KOPT-K1 (cell line): Measurements from ENCODE around the gene CSNK1G2.

Experiments
- H3K27ac ChIP-seq: fragments of 200-600 bp; sonication (generic); 2 replicates; pipeline ENCODE4 v1.5.1; 2016; ENCODE audit warnings: antibody characterized with exemption, mild to moderate bottlenecking, low read depth, low read length; ENCODE audit not compliant: poor library complexity, severe bottlenecking
- H3K36me3 ChIP-seq: fragments of 200-600 bp; sonication (generic); 2 replicates; pipeline ENCODE4 v1.5.1; 2017; ENCODE audit warnings: antibody characterized with exemption, mild to moderate bottlenecking, low read length, moderate library complexity; ENCODE audit not compliant: insufficient read depth
- H3K9me3 ChIP-seq: fragments of 200-600 bp; sonication (generic); 2 replicates; pipeline ENCODE4 v1.5.1; 2017; ENCODE audit warnings: antibody characterized with exemption, low read length, mild to moderate bottlenecking; ENCODE audit not compliant: insufficient read depth, poor library complexity, severe bottlenecking

CSNK1G2 gene

GRCh38 chr19:1941146-1942077 is at the start of gene CSNK1G2:
CSNK1G2 (plus strand) TSS chr19:1941172; CDS start chr19:1969773, 28,601 bp downstream.
- Histone ChIP-seq H3K36me3 (no peaks in the 10 kb centered on the region), H3K27ac (peak within 1 kb of the TSS; percentile 85), H3K9me3 (no peaks in the 10 kb centered on the region)

- Histone ChIP-seq H3K9me3 (no peaks in the 10 kb centered on the region), H3K27ac (no peak overlapping the region), H3K36me3 (no peaks in the 10 kb centered on the region)
Observed at GRCh38 chr19:1893791-1894190, 47.2 kb upstream of the CSNK1G2 start.

DNA sequence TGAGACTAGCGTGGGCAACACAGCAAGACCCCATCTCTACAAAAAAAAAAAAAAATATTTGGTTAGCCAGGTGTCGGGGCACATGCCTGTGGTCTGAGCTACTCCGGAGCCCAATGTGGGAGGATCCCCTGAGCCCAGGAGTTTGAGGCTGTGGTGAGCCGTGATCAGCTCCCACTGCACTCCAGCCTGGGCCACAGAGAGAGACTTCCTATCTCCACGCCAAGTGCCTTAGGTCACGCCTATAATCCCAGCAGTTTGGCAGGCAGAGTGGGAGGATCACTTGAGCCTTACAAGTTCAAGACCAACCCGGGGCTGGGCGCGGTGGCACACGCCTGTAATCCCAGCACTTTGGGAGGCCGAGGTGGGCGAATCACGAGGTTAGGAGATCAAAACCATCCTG is 44.5 kb upstream of the CSNK1G2 start:
- Histone ChIP-seq H3K27ac (no peak overlapping the region), H3K36me3 (no peaks in the 10 kb centered on the region), H3K9me3 (no peaks in the 10 kb centered on the region)

DNA sequence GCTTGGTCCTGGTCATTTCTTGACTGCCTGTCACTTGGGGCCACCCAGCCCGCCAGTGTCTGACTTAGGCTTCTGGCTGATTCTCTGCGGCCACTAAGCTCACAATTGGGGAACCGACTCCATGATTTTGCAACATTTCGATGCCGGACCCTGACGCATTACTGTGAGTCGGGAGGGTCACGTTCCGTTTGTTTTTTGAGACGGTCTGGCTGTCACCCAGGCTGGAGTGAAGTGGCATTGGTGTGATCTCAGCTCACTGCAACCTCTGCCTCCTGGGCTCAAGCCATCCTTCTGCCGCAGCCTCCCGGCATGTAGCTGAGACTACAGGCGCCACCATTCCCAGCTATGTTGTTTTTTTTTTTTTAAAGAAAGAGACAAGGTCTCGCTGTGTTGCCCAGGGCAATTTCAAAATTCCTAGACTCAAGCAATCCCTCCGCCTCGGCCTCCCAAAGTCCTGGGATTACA is 39.0 kb upstream of the CSNK1G2 start:
- Histone ChIP-seq H3K9me3 (no peaks in the 10 kb centered on the region), H3K36me3 (no peaks in the 10 kb centered on the region), H3K27ac (no peak overlapping the region)

GRCh38 chr19:1902923-1903322 is 38.0 kb upstream of the CSNK1G2 start:
- no peak overlapping the region for H3K27ac ChIP-seq
- no peaks in the 10 kb centered on the region for H3K9me3 ChIP-seq
- no peaks in the 10 kb centered on the region for H3K36me3 ChIP-seq

DNA sequence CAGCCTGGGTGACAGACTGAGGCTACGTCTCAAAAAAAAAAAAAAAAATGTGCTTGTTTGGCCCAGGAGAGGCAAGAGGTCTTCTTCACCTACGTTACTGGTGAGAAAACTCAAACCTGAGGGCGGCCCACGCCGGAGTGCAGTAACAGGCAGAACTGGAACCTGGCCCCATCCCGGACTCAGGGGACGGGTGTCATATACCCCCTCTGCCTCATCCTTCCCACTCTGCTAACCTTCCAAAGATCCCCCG is 36.2 kb upstream of the CSNK1G2 start:
- peak overlapping the region; percentile 66 for H3K27ac ChIP-seq
- no peaks in the 10 kb centered on the region for H3K9me3 ChIP-seq
- no peaks in the 10 kb centered on the region for H3K36me3 ChIP-seq

DNA sequence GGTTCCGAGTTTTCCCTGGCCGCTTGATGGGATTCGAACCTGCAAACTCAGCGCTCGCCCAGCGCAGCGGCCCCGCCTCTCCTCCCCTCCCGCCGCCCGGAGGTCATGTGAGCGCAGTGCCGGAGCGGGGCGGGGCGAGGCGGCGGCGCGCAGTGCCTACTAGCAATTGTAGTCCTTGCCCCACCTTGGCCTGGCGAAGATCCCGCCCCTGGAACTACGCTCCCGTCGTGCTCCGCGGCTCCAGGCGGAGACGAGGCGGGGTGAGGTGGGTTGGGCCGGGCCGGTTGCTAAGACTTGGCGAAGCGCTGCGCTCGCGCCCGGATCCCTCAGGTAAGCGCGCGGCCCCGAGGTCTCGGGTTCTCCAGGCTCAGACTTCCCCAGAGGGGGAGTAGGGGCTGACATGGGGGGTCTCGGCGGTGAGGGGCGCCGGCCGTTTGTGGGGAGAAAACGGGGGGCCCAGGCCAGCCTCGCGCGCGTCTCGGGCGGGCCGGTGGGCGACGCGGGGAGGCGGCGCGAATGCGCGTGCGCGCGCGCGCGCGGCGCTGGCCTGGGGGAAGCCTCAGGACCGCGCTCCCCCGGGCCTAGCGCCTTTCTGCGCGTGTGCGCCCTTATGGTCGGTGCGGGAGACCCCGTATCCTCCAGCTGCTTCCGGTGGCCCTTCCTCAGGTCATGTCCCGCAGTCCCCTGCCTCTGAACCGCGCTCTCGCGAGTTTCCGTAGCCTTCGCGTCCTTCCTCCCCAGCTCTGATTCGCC is 35.7 kb upstream of the CSNK1G2 start, which contains the start of the genes ADAT3 and SCAMP4:
ADAT3 (plus strand) TSS at position 290 of the 753 bp plus-strand sequence. CDS start 6,649 bp downstream, outside the sequence.
SCAMP4 (plus strand) TSS at position 290 of the 753 bp plus-strand sequence. CDS start 9,621 bp downstream, outside the sequence.
- H3K36me3 ChIP-seq = no peaks in the 10 kb centered on the region
- H3K27ac ChIP-seq = peak within 1 kb of the TSS; percentile 66

GRCh38 chr19:1905863-1906375 is 35.1 kb upstream of the CSNK1G2 start:
- Histone ChIP-seq H3K9me3 (no peaks in the 10 kb centered on the region), H3K27ac (peak overlapping the region; percentile 66), H3K36me3 (no peaks in the 10 kb centered on the region)

More for the DNA sequence above, 35.7 kb upstream of the CSNK1G2 start, which contains the start of the genes ADAT3 and SCAMP4:
- H3K9me3 ChIP-seq = no peaks in the 10 kb centered on the region

- H3K9me3 ChIP-seq = no peaks in the 10 kb centered on the region
- H3K36me3 ChIP-seq = 0 out of 2 replicates have a peak, but pooled peaks cover 1% of the 10 kb centered on the region
- H3K27ac ChIP-seq = no peak overlapping the region
Observed at GRCh38 chr19:1906985-1907562, 33.9 kb upstream of the CSNK1G2 start.

- no peaks in the 10 kb centered on the region for H3K9me3 ChIP-seq
- no peak overlapping the region for H3K27ac ChIP-seq
- H3K36me3 ChIP-seq = peaks cover 8% of the 10 kb centered on the region; the same call in 1 of the 2 replicates
Observed at GRCh38 chr19:1907563-1908363, 33.2 kb upstream of the CSNK1G2 start.

DNA sequence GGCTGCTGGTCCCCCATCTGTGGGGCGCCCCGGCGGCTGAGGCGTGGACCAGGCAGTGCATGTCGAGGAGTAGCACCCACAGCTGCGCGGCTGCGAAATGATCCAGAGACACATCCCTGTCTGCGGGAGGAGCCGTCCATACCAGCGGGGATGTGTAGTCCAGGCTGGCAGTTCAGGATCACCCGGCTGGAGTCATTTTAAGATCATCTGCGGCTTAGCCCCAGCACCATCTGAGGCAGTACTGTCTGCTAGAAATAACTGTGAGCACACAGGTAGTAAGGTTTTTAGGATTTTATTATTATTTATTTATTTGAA is 32.7 kb upstream of the CSNK1G2 start:
- H3K9me3 ChIP-seq = no peaks in the 10 kb centered on the region
- H3K27ac ChIP-seq = no peak overlapping the region
- H3K36me3 ChIP-seq = peaks cover 14% of the 10 kb centered on the region; the same call in 1 of the 2 replicates

DNA sequence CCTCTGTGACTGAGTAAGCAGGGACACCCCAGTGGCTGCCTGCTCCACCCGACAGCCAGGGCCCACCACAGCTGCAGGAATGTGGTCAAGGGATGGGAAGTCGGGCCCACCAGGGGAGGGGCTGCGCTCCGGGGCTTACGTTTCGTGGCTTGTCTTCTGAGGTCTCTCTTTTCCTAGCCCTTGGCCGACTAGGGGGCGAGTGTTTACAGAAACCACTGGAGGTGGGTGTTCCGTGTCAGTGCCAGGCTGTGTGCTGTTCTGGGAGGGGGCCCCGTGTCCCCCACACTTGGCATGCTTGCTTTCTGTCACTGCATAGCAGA is 31.3 kb upstream of the CSNK1G2 start:
- no peaks in the 10 kb centered on the region for H3K9me3 ChIP-seq
- peaks cover 27% of the 10 kb centered on the region for H3K36me3 ChIP-seq
- H3K27ac ChIP-seq = no peak overlapping the region

DNA sequence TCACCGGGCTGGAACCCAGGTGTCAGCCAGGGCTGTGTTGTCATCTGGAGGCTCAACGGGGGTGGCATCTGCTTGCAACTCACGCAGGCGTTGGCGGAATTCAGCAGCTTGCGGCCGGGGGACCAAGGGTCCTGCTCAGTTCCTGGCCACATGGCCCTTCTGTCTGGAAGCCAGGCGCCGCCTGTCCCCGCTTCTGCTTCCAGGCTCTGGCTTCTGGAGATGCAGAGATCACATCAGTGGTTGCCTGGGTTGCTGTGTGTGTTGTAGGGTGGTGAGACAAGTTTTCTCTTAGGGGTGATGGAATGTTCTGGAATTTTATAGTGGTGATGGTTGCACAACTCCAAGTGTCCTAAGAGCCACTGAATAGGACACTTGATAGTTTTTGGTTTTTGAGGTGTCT is 30.8 kb upstream of the CSNK1G2 start:
- Histone ChIP-seq H3K36me3 (peaks cover 32% of the 10 kb centered on the region), H3K27ac (no peak overlapping the region), H3K9me3 (no peaks in the 10 kb centered on the region)

GRCh38 chr19:1911098-1911497 is 29.9 kb upstream of the CSNK1G2 start:
- Histone ChIP-seq H3K27ac (no peak overlapping the region), H3K9me3 (no peaks in the 10 kb centered on the region), H3K36me3 (peaks cover 34% of the 10 kb centered on the region)
